Osteoblast (primary cell): Measurements from ENCODE around the gene MDFI. TPM values are rescaled to one million over a fixed set of nuclear protein-coding genes. Genes with fewer than 3 reads are reported as not detected.

ENCODE experiments used
- DNase-seq: peaks from one replicate; pipeline ENCODE4 v3.0.0; 2011; ENCODE audit warnings: low spot score, mixed read lengths; ENCODE audit not compliant: insufficient read length; ENCODE audit errors: missing footprints
- H2AFZ ChIP-seq: 2 replicates; pipeline ENCODE4 v1.6.0; 2011; ENCODE audit warnings: mild to moderate bottlenecking, low read length
- H3K27ac ChIP-seq: 2 replicates; pipeline ENCODE4 v1.5.1; 2011; ENCODE audit warnings: mild to moderate bottlenecking, low read depth, low read length, moderate library complexity
- H3K27me3 ChIP-seq: 2 replicates; pipeline ENCODE4 v1.6.0; 2012; ENCODE audit warnings: mild to moderate bottlenecking, control low read depth, inconsistent platforms, low read length, moderate library complexity; ENCODE audit not compliant: insufficient read depth
- H3K36me3 ChIP-seq: 2 replicates; pipeline ENCODE4 v1.5.1; 2011; ENCODE audit warnings: mild to moderate bottlenecking, low read length, control low read depth, moderate library complexity; ENCODE audit not compliant: insufficient read depth
- H3K4me1 ChIP-seq: 2 replicates; pipeline ENCODE4 v1.5.1; 2011; ENCODE audit warnings: mild to moderate bottlenecking, low read length, control low read depth, moderate library complexity; ENCODE audit not compliant: insufficient read depth
- H3K4me2 ChIP-seq: 2 replicates; pipeline ENCODE4 v1.6.0; 2011; ENCODE audit warnings: mild to moderate bottlenecking, low read length; ENCODE audit not compliant: insufficient read depth
- H3K4me3 ChIP-seq: fragments of 200-600 bp; sonication (generic); 3 replicates; pipeline ENCODE4 v1.5.1; 2012; ENCODE audit warnings: mild to moderate bottlenecking, low read length, inconsistent platforms; ENCODE audit not compliant: insufficient read depth
- H3K79me2 ChIP-seq: 2 replicates; pipeline ENCODE4 v1.6.0; 2012; ENCODE audit warnings: mild to moderate bottlenecking, low read length, control low read depth, inconsistent platforms; ENCODE audit not compliant: insufficient read depth
- H3K9me3 ChIP-seq: 2 replicates; pipeline ENCODE4 v1.5.1; 2011; ENCODE audit warnings: low read depth, low read length, control low read depth
- H4K20me1 ChIP-seq: 2 replicates; pipeline ENCODE4 v1.6.0; 2012; ENCODE audit warnings: mild to moderate bottlenecking, low read length, control low read depth; ENCODE audit not compliant: insufficient read depth
- CTCF ChIP-seq: IDR thresholded peaks from 2 replicates; pipeline ENCODE4 v1.5.1; 2011; ENCODE audit warnings: mild to moderate bottlenecking, low read depth, low read length, moderate library complexity; ENCODE audit errors: extremely low read depth
- total RNA-seq: library from RNA; depleted of rRNA; stranded (reverse); fragments of >200 nt; gene quantifications from 2 replicates; pipeline ENCODE4 v1.2.3, GENCODE V29; 2012

Gene MDFI
- total RNA-seq, 1 donor = 0.72 TPM

GRCh38 chr6:41677124-41677921, 39.1 kb downstream of the MDFI start:
- Histone ChIP-seq H3K36me3 (no peaks in the 10 kb centered on the region), H2AFZ (no peak overlapping the region), H3K27me3 (no peaks in the 10 kb centered on the region), H3K27ac (no peak overlapping the region), H4K20me1 (no peaks in the 10 kb centered on the region), H3K9me3 (no peaks in the 10 kb centered on the region), H3K4me2 (no peak overlapping the region), H3K4me3 (no peak overlapping the region), H3K79me2 (no peaks in the 10 kb centered on the region), H3K4me1 (no peaks in the 10 kb centered on the region)
- peak; percentile 39 for DNase-seq
- no peak for TF ChIP-seq CTCF

GRCh38 chr6:41678511-41679084, 40.3 kb downstream of the MDFI start:
- Histone ChIP-seq H3K36me3 (no peaks in the 10 kb centered on the region), H3K4me1 (no peaks in the 10 kb centered on the region), H4K20me1 (no peaks in the 10 kb centered on the region), H3K79me2 (no peaks in the 10 kb centered on the region), H3K27me3 (no peaks in the 10 kb centered on the region), H3K9me3 (no peaks in the 10 kb centered on the region), H3K4me2 (no peak overlapping the region), H2AFZ (no peak overlapping the region), H3K4me3 (no peak overlapping the region), H3K27ac (no peak overlapping the region)
- no peak for TF ChIP-seq CTCF
- peak; percentile 43 for DNase-seq

GRCh38 chr6:41679696-41680095, 41.4 kb downstream of the MDFI start:
- Histone ChIP-seq H3K4me2 (no peak overlapping the region), H4K20me1 (no peaks in the 10 kb centered on the region), H3K4me1 (no peaks in the 10 kb centered on the region), H3K9me3 (no peaks in the 10 kb centered on the region), H3K4me3 (no peak overlapping the region), H3K79me2 (no peaks in the 10 kb centered on the region), H3K27me3 (no peaks in the 10 kb centered on the region), H3K36me3 (no peaks in the 10 kb centered on the region), H3K27ac (no peak overlapping the region), H2AFZ (no peak overlapping the region)
- no peak for TF ChIP-seq CTCF
- peak; percentile 51 for DNase-seq

- H3K36me3 ChIP-seq = no peaks in the 10 kb centered on the region
- H3K27me3 ChIP-seq = no peaks in the 10 kb centered on the region
- H3K27ac ChIP-seq = no peak overlapping the region
- H3K4me1 ChIP-seq = no peaks in the 10 kb centered on the region
- no peak overlapping the region for H2AFZ ChIP-seq
- H3K79me2 ChIP-seq = no peaks in the 10 kb centered on the region
- no peak overlapping the region for H3K4me3 ChIP-seq
- no peak overlapping the region for H3K4me2 ChIP-seq
- H3K9me3 ChIP-seq = no peaks in the 10 kb centered on the region
- peak; percentile 53 for DNase-seq
- no peak for TF ChIP-seq CTCF
- no peaks in the 10 kb centered on the region for H4K20me1 ChIP-seq
Measured at GRCh38 chr6:41680182-41680965, 42.1 kb downstream of the MDFI start.
